ENCODE results near the gene AOAH.

- TF ChIP-seq POLR2AphosphoS5 (IDR thresholded peaks at IDR 0.05; ENCODE audit: insufficient read depth, low read depth, low read length), result no peak
- TF ChIP-seq FOS (IDR thresholded peaks at IDR 0.05; ENCODE audit: borderline replicate concordance, insufficient read depth, low read length), result no peak
These were observed 15.1 kb upstream of the AOAH start for GRCh38 chr7:36739351-36739750.

Measured in endothelial cell of umbilical vein (primary cell).